ENCODE data around the gene CEACAM7. TPM values are rescaled to one million over a fixed set of nuclear protein-coding genes. Genes with fewer than 3 reads are reported as not detected.

Gene CEACAM7
- total and polyA plus RNA-seq, 7 donors: 0.01 to 0.32 (median 0.15) TPM; not detected in 4

DNA sequence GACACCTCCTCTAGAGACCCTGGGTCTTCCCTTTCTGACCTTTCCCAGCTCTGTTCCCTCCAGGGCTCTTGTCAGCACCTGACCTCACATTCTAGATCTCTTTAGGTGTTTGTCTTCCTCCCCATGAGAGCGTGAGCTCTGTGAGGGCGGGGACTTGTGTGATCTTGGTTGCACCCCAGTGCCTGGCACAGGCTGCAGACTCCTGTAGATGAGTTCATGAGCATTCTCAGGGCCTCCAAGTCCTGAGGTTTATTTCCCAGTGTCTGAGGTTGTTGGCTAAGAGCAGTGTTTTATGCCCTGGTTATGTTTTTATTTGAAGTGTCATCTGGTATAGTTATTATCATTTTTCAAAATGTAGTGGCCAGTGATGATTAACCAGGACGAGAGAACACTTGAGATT is 61.8 kb downstream of the CEACAM7 start:
- Histone ChIP-seq H3K36me3 (ENCODE audit: insufficient read depth in 1 of 2, low read depth in 1 of 2) (no peaks in the 10 kb centered on the region), H3K9me3 (peaks cover 8% of the 10 kb centered on the region), H3K4me1 (no peaks in the 10 kb centered on the region), H3K4me3 (no peak overlapping the region), H3K27me3 (ENCODE audit: insufficient read depth in 3 of 3, low read length in 2 of 3) (no peaks in the 10 kb centered on the region), H3K27ac (no peak overlapping the region)
- WGBS, 3 donors: 34 to 49% (median 48%) methylated on average over 3 of the region's 3 CpGs
- ATAC-seq: no peak
- intact Hi-C loops (cut with DNase I): no loop called here
- TF ChIP-seq, protein P1, sequence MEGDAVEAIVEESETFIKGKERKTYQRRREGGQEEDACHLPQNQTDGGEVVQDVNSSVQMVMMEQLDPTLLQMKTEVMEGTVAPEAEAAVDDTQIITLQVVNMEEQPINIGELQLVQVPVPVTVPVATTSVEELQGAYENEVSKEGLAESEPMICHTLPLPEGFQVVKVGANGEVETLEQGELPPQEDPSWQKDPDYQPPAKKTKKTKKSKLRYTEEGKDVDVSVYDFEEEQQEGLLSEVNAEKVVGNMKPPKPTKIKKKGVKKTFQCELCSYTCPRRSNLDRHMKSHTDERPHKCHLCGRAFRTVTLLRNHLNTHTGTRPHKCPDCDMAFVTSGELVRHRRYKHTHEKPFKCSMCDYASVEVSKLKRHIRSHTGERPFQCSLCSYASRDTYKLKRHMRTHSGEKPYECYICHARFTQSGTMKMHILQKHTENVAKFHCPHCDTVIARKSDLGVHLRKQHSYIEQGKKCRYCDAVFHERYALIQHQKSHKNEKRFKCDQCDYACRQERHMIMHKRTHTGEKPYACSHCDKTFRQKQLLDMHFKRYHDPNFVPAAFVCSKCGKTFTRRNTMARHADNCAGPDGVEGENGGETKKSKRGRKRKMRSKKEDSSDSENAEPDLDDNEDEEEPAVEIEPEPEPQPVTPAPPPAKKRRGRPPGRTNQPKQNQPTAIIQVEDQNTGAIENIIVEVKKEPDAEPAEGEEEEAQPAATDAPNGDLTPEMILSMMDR (IDR thresholded peaks at IDR 0.05): no peak
- no peak for DNase-seq

DNA sequence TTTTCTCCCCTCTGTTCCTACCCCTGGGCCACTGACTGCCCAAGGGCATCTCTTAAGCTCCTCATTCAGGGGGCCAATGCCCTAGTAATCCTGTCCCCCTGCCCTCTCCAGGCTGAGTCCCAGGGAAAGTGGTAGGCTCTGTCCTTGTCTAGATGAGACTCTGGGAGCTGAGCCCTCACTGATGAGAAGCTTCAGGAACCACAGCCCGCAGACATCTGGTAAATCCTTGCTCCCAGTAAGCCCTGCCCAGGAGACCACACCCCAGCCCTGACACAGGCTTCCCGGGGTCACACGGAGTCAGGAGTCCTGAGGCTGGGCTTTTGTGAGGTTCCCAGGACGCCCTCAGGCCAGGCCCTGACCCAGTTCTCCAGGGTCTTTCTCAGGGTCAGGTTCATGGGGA is 63.1 kb downstream of the CEACAM7 start:
- DNase-seq (no peak), ATAC-seq (no peak)
- no peaks in the 10 kb centered on the region for H3K27me3 ChIP-seq (ENCODE audit: insufficient read depth in 3 of 3, low read length in 2 of 3)
- H3K36me3 ChIP-seq (ENCODE audit: insufficient read depth in 1 of 2, low read depth in 1 of 2): no peaks in the 10 kb centered on the region
- H3K4me1 ChIP-seq: no peaks in the 10 kb centered on the region
- H3K4me3 ChIP-seq: no peak overlapping the region
- 35 to 43% (median 42%) methylated on average over 4 of the region's 4 CpGs for WGBS, 3 donors
- H3K27ac ChIP-seq: no peak overlapping the region
- intact Hi-C loops (cut with DNase I): no loop called here
- TF ChIP-seq, protein P1 (IDR thresholded peaks at IDR 0.05): no peak
- peaks cover 3% of the 10 kb centered on the region for H3K9me3 ChIP-seq

DNA sequence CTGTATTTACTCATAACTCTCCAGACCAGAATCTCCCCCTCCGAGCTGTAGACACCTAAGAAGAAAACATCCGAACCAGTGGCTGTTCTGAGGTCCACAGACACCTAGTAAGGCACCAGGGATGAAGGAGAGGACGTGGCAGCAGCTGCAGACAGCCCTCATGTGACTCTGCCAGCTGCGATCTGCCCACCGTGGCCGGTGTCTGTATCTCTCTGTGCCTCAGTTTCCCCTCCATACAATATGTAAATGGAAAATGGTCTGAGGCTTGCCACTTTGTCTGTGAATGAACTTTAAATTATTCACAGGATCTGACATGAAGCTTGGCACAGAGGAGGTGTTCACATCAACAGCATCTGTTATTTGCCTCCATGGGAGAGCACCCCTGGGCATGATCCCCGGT is 63.6 kb downstream of the CEACAM7 start:
- H3K4me1 ChIP-seq: no peaks in the 10 kb centered on the region
- H3K27ac ChIP-seq: no peak overlapping the region
- no peaks in the 10 kb centered on the region for H3K36me3 ChIP-seq (ENCODE audit: insufficient read depth in 1 of 2, low read depth in 1 of 2)
- TF ChIP-seq, protein P1 (IDR thresholded peaks at IDR 0.05): no peak
- DNase-seq: no peak
- no peaks in the 10 kb centered on the region for H3K9me3 ChIP-seq
- H3K27me3 ChIP-seq (ENCODE audit: insufficient read depth in 3 of 3, low read length in 2 of 3): no peaks in the 10 kb centered on the region
- ATAC-seq: no peak
- H3K4me3 ChIP-seq: no peak overlapping the region
- intact Hi-C loops (cut with DNase I): no loop called here
- WGBS, 3 donors: 60 to 64% (median 63%) methylated on average over 7 of the region's 7 CpGs

DNA sequence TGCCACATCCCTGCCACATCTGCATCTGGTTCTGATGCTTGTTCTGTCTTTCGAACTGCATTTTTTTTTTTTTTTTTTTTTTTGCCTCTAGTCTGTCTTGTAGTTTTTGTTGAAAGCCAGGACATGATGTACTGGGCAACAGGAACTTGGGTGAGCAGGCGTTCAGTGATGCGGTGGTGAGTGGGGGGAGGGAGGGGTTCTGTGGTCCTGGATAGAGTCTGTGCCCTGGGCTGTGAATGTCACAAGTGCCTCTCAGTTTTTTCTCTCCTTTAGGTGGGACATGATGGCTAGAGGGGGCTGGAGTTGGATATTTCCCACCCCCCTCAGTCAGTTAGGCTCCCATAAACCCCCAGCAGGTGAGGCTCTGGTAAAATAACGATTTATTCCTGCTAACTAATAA is 64.7 kb downstream of the CEACAM7 start:
- ATAC-seq: no peak
- H3K36me3 ChIP-seq (ENCODE audit: insufficient read depth in 1 of 2, low read depth in 1 of 2): no peaks in the 10 kb centered on the region
- H3K4me1 ChIP-seq: no peaks in the 10 kb centered on the region
- intact Hi-C loops (cut with DNase I): no loop called here
- TF ChIP-seq, protein P1 (IDR thresholded peaks at IDR 0.05): no peak
- no peak overlapping the region for H3K4me3 ChIP-seq
- H3K9me3 ChIP-seq: no peaks in the 10 kb centered on the region
- no peaks in the 10 kb centered on the region for H3K27me3 ChIP-seq (ENCODE audit: insufficient read depth in 3 of 3, low read length in 2 of 3)
- DNase-seq: no peak
- no peak overlapping the region for H3K27ac ChIP-seq
- 49 to 59% (median 55%) methylated on average over 4 of the region's 4 CpGs for WGBS, 3 donors

Other genes starting within 250 kb of the CEACAM7 start
- 10 to 100 TPM; 37.6 to 71.4 (median 59.5) TPM for gene DMAC2, start 248.4 kb downstream of the CEACAM7 start, total RNA-seq
- 100 to 1,000 TPM in 1 of 3 donors, 10 to 100 TPM in 2; 68.5 to 113 (median 88.8) TPM for gene DMAC2, start 248.4 kb downstream of the CEACAM7 start, polyA plus RNA-seq
- gene ERICH4, start 245.1 kb downstream of the CEACAM7 start, total RNA-seq: not detected
- gene ERICH4, start 245.1 kb downstream of the CEACAM7 start, polyA plus RNA-seq: under 1 TPM in 2 of 3 donors, not detected in 1; 0.09 to 0.10 TPM
- under 1 TPM in 2 of 4 donors, not detected in 2; 0.21 to 0.28 TPM for gene CEACAM21, start 112.1 kb downstream of the CEACAM7 start, total RNA-seq
- gene CEACAM21, start 112.1 kb downstream of the CEACAM7 start, polyA plus RNA-seq: under 1 TPM; 0.05 to 0.48 (median 0.20) TPM
- under 1 TPM in 2 of 4 donors, not detected in 2; 0.17 to 0.73 TPM for gene CEACAM4, start 61.2 kb downstream of the CEACAM7 start, total RNA-seq
- gene CEACAM4, start 61.2 kb downstream of the CEACAM7 start, polyA plus RNA-seq: under 1 TPM in 1 of 3 donors, not detected in 2; 0.03 TPM
- gene CEACAM5, start 20.4 kb upstream of the CEACAM7 start, total RNA-seq: under 1 TPM in 2 of 4 donors, not detected in 2; 0.69 TPM
- under 1 TPM in 1 of 3 donors, not detected in 2; 0.04 TPM for gene CEACAM5, start 20.4 kb upstream of the CEACAM7 start, polyA plus RNA-seq
- gene CEACAM6, start 67.3 kb upstream of the CEACAM7 start, total RNA-seq: under 1 TPM in 2 of 4 donors, not detected in 2; 0.17 to 0.27 TPM
- under 1 TPM in 2 of 3 donors, not detected in 1; 0.03 TPM for gene CEACAM6, start 67.3 kb upstream of the CEACAM7 start, polyA plus RNA-seq
- under 1 TPM in 1 of 4 donors, not detected in 3; 0.59 TPM for gene CEACAM3, start 108.3 kb upstream of the CEACAM7 start, total RNA-seq
- under 1 TPM in 2 of 3 donors, not detected in 1; 0.01 to 0.05 TPM for gene CEACAM3, start 108.3 kb upstream of the CEACAM7 start, polyA plus RNA-seq
- not detected for gene LYPD4, start 156.4 kb upstream of the CEACAM7 start, total RNA-seq
- not detected for gene LYPD4, start 156.4 kb upstream of the CEACAM7 start, polyA plus RNA-seq
- gene DMRTC2, start 156.8 kb upstream of the CEACAM7 start, total RNA-seq: not detected
- not detected for gene DMRTC2, start 156.8 kb upstream of the CEACAM7 start, polyA plus RNA-seq
- gene RPS19, start 172.0 kb upstream of the CEACAM7 start, total RNA-seq: 100 to 1,000 TPM; 593 to 962 (median 730) TPM
- 1,000 to 10,000 TPM; 1,218 to 2,236 (median 1,284) TPM for gene RPS19, start 172.0 kb upstream of the CEACAM7 start, polyA plus RNA-seq
- gene CD79A, start 189.0 kb upstream of the CEACAM7 start, total RNA-seq: 1 to 10 TPM in 2 of 4 donors, under 1 TPM in 2; 0.30 to 1.4 (median 0.91) TPM
- gene CD79A, start 189.0 kb upstream of the CEACAM7 start, polyA plus RNA-seq: 1 to 10 TPM in 1 of 3 donors, under 1 TPM in 2; 0.30 to 1.3 (median 0.87) TPM
- gene ARHGEF1, start 194.9 kb upstream of the CEACAM7 start, total RNA-seq: 10 to 100 TPM; 15.8 to 22.2 (median 21.3) TPM
- gene ARHGEF1, start 194.9 kb upstream of the CEACAM7 start, polyA plus RNA-seq: 10 to 100 TPM; 20.4 to 28.0 (median 20.7) TPM
- gene ERFL, start 240.2 kb upstream of the CEACAM7 start, total RNA-seq: not detected
- gene ERFL, start 240.2 kb upstream of the CEACAM7 start, polyA plus RNA-seq: under 1 TPM in 1 of 3 donors, not detected in 2; 0.03 TPM

All from psoas muscle (tissue), 8 donors.